ENCODE data around the gene RFX8. TPM values are rescaled to one million over a fixed set of nuclear protein-coding genes. Genes with fewer than 3 reads are reported as not detected.

Gene RFX8
- total RNA-seq, 1 donor from 2014 or later = not detected

- Histone ChIP-seq H3K9me3 (replicated peaks) (no peaks in the 10 kb centered on the region), H3K27ac (replicated peaks) (no peak overlapping the region), H3K4me1 (peaks cover 11% of the 10 kb centered on the region), H3K27me3 (ENCODE audit: low read depth) (no peaks in the 10 kb centered on the region), H3K36me3 (no peaks in the 10 kb centered on the region), H3K4me3 (no peak overlapping the region)
- intact Hi-C loops (cut with micrococcal nuclease) = no loop called here
- no peak for TF ChIP-seq CTCF (IDR thresholded peaks at IDR 0.05; ENCODE audit: borderline replicate concordance)
- no peak for DNase-seq
Observed at GRCh38 chr2:101428422-101429176, 46.3 kb downstream of the RFX8 start.

GRCh38 chr2:101427743-101428142 lies 47.2 kb downstream of the RFX8 start:
- H3K4me3 ChIP-seq = no peak overlapping the region
- no peaks in the 10 kb centered on the region for H3K36me3 ChIP-seq
- no peak for DNase-seq
- H3K4me1 ChIP-seq = peaks cover 11% of the 10 kb centered on the region
- intact Hi-C loops (cut with micrococcal nuclease) = no loop called here
- H3K9me3 ChIP-seq (replicated peaks) = no peaks in the 10 kb centered on the region
- no peak overlapping the region for H3K27ac ChIP-seq (replicated peaks)
- no peak for TF ChIP-seq CTCF (IDR thresholded peaks at IDR 0.05; ENCODE audit: borderline replicate concordance)
- H3K27me3 ChIP-seq (ENCODE audit: low read depth) = no peaks in the 10 kb centered on the region

- Histone ChIP-seq H3K9me3 (replicated peaks) (no peaks in the 10 kb centered on the region), H3K4me3 (no peak overlapping the region), H3K4me1 (peaks cover 11% of the 10 kb centered on the region), H3K27ac (replicated peaks) (no peak overlapping the region), H3K27me3 (ENCODE audit: low read depth) (no peaks in the 10 kb centered on the region), H3K36me3 (no peaks in the 10 kb centered on the region)
- TF ChIP-seq CTCF (IDR thresholded peaks at IDR 0.05; ENCODE audit: borderline replicate concordance) = no peak
- intact Hi-C loops (cut with micrococcal nuclease) = no loop called here
- DNase-seq = no peak
Observed at GRCh38 chr2:101427240-101427639, 47.7 kb downstream of the RFX8 start.

GRCh38 chr2:101426822-101427221 lies 48.1 kb downstream of the RFX8 start:
- intact Hi-C loops (cut with micrococcal nuclease) = no loop called here
- peaks cover 11% of the 10 kb centered on the region for H3K4me1 ChIP-seq

GRCh38 chr2:101420623-101421022 lies 54.3 kb downstream of the RFX8 start:
- H3K27me3 ChIP-seq (ENCODE audit: low read depth) = no peaks in the 10 kb centered on the region
- intact Hi-C loops (cut with micrococcal nuclease) = no loop called here

More at GRCh38 chr2:101426822-101427221, 48.1 kb downstream of the RFX8 start:
- Histone ChIP-seq H3K9me3 (replicated peaks) (no peaks in the 10 kb centered on the region), H3K27me3 (ENCODE audit: low read depth) (no peaks in the 10 kb centered on the region), H3K27ac (replicated peaks) (no peak overlapping the region), H3K36me3 (no peaks in the 10 kb centered on the region), H3K4me3 (no peak overlapping the region)
- no peak for DNase-seq
- TF ChIP-seq CTCF (IDR thresholded peaks at IDR 0.05; ENCODE audit: borderline replicate concordance) = no peak

More at GRCh38 chr2:101420623-101421022, 54.3 kb downstream of the RFX8 start:
- H3K36me3 ChIP-seq = no peaks in the 10 kb centered on the region
- H3K27ac ChIP-seq (replicated peaks) = no peak overlapping the region
- peaks cover 7% of the 10 kb centered on the region for H3K4me1 ChIP-seq
- no peak for TF ChIP-seq CTCF (IDR thresholded peaks at IDR 0.05; ENCODE audit: borderline replicate concordance)
- no peak overlapping the region for H3K4me3 ChIP-seq
- no peaks in the 10 kb centered on the region for H3K9me3 ChIP-seq (replicated peaks)
- DNase-seq = no peak

All from left ventricle myocardium inferior (tissue), 1 donor.